ENCODE results near the gene LDLR.

The LDLR gene

DNA sequence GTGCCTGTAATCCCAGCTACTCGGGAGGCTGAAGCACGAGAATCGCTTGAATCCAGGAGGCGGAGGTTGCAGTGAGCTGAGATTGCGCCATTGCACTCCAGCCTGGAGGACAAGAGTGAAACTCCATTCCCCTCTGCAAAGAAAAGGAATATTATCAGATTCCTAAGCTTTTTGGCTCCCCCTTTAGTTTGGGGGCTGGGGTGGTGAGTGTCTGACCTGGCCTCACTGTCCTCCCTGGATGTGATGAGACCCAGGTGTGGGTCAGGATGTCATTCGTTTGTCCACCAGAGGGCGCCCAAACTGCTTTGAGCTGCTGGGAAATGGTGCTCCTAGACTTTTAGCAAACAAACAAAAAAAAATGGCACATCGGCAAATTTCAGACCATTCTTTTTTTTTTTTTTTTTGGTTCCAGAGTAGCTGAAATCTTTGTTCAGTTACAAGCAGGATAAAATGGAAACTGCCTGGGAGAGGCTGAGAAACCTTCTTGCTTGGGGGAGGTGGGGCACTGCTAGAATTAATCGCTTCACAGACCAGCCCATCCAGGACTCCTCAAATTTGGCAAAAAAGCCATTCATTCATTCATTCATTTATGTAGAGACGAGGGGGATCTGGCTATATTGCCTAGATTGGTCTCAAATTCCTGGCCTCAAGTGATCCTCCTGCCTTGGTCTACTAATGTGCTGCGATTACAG lies 36.9 kb downstream of the LDLR start:
- no peak overlapping the region for H3K4me3 ChIP-seq (ENCODE audit: control insufficient read depth, low read depth, low read length)
- DNase-seq (ENCODE audit: low read depth): peak; percentile 69
- TF ChIP-seq, protein P1, sequence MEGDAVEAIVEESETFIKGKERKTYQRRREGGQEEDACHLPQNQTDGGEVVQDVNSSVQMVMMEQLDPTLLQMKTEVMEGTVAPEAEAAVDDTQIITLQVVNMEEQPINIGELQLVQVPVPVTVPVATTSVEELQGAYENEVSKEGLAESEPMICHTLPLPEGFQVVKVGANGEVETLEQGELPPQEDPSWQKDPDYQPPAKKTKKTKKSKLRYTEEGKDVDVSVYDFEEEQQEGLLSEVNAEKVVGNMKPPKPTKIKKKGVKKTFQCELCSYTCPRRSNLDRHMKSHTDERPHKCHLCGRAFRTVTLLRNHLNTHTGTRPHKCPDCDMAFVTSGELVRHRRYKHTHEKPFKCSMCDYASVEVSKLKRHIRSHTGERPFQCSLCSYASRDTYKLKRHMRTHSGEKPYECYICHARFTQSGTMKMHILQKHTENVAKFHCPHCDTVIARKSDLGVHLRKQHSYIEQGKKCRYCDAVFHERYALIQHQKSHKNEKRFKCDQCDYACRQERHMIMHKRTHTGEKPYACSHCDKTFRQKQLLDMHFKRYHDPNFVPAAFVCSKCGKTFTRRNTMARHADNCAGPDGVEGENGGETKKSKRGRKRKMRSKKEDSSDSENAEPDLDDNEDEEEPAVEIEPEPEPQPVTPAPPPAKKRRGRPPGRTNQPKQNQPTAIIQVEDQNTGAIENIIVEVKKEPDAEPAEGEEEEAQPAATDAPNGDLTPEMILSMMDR (conservative IDR thresholded peaks at IDR 0.05; ENCODE audit: control insufficient read depth, insufficient read depth, low read depth, low read length): peak; percentile 72

DNA sequence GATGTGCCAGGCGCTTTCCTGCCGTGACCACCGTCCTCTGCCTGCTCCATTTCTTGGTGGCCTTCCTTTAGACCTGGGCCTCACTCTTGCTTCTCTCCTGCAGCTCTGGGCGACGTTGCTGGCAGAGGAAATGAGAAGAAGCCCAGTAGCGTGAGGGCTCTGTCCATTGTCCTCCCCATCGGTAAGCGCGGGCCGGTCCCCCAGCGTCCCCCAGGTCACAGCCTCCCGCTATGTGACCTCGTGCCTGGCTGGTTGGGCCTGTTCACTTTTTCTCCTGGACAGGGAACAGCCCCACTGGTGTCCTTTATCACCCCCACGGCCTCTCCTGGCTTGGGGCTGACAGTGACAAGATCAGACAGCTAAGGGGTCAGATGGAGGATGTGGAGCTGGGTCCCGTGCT lies 38.6 kb downstream of the LDLR start:
- DNase-seq (ENCODE audit: low read depth): no peak
- no peak overlapping the region for H3K4me3 ChIP-seq (ENCODE audit: control insufficient read depth, low read depth, low read length)
- TF ChIP-seq, protein P1 (conservative IDR thresholded peaks at IDR 0.05; ENCODE audit: control insufficient read depth, insufficient read depth, low read depth, low read length): no peak

DNA sequence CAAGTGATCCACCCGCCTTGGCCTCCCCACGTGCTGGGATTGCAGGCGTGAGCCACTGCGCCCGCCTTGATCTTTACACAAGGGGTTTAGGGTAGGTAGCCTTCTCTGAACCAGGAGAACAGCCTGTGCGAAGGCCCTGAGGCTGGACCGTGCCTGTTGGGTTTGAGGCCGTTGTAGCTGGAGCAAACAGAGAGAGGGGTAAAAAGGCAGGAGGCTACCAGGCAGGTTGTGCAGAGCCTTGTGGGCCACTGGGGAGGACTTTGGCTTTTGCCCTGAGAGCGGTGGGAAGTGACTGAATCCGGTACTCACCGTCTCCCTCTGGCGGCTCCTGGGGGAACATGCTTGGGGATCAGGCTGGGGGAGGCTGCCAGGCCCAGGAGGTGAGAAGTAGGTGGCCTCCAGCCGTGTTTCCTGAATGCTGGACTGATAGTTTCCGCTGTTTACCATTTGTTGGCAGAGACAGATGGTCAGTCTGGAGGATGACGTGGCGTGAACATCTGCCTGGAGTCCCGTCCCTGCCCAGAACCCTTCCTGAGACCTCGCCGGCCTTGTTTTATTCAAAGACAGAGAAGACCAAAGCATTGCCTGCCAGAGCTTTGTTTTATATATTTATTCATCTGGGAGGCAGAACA lies 41.7 kb downstream of the LDLR start:
- H3K4me3 ChIP-seq (ENCODE audit: control insufficient read depth, low read depth, low read length): no peak overlapping the region
- TF ChIP-seq, protein P1 (conservative IDR thresholded peaks at IDR 0.05; ENCODE audit: control insufficient read depth, insufficient read depth, low read depth, low read length): peak; percentile 89
- DNase-seq (ENCODE audit: low read depth): peak; percentile 90

DNA sequence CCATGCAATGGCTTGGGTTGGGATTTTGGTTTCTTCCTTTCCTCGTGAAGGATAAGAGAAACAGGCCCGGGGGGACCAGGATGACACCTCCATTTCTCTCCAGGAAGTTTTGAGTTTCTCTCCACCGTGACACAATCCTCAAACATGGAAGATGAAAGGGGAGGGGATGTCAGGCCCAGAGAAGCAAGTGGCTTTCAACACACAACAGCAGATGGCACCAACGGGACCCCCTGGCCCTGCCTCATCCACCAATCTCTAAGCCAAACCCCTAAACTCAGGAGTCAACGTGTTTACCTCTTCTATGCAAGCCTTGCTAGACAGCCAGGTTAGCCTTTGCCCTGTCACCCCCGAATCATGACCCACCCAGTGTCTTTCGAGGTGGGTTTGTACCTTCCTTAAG lies 42.2 kb downstream of the LDLR start:
- DNase-seq (ENCODE audit: low read depth): no peak
- no peak overlapping the region for H3K4me3 ChIP-seq (ENCODE audit: control insufficient read depth, low read depth, low read length)
- TF ChIP-seq, protein P1 (conservative IDR thresholded peaks at IDR 0.05; ENCODE audit: control insufficient read depth, insufficient read depth, low read depth, low read length): no peak

DNA sequence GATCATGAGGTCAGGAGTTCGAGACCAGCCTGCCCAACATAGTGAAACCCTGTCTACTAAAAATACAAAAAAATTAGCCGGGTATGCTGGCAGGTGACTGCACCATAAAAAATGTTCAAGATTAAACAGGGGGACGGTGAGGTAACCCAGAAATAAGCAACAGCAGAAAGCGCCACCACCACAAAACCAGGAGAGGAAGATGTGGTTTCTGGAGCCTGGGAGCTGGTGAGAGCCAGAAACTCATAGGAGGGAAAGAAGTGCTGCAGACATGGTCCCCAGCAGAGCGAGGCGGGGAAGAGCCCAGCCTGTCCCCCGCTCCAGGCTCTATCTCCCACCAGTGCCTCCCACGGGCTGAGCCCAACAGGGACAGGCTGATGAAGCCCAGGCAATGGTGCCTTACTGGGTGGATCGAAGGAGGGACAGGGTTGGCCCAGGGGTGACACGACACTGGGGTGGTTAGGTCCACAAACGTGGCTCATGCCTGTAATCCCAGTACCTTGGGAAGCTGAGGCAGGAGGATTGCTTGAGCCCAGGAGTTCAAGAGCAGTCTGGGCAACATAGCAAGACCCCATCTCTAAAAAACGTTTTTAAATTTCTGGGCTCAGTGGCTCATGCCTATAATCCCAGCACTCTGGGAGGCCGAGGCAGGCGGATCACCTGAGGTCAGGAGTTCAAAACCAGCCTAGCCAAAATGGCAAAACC lies 47.3 kb downstream of the LDLR start:
- TF ChIP-seq, protein P1 (conservative IDR thresholded peaks at IDR 0.05; ENCODE audit: control insufficient read depth, insufficient read depth, low read depth, low read length): no peak
- DNase-seq (ENCODE audit: low read depth): no peak
- H3K4me3 ChIP-seq (ENCODE audit: control insufficient read depth, low read depth, low read length): no peak overlapping the region

DNA sequence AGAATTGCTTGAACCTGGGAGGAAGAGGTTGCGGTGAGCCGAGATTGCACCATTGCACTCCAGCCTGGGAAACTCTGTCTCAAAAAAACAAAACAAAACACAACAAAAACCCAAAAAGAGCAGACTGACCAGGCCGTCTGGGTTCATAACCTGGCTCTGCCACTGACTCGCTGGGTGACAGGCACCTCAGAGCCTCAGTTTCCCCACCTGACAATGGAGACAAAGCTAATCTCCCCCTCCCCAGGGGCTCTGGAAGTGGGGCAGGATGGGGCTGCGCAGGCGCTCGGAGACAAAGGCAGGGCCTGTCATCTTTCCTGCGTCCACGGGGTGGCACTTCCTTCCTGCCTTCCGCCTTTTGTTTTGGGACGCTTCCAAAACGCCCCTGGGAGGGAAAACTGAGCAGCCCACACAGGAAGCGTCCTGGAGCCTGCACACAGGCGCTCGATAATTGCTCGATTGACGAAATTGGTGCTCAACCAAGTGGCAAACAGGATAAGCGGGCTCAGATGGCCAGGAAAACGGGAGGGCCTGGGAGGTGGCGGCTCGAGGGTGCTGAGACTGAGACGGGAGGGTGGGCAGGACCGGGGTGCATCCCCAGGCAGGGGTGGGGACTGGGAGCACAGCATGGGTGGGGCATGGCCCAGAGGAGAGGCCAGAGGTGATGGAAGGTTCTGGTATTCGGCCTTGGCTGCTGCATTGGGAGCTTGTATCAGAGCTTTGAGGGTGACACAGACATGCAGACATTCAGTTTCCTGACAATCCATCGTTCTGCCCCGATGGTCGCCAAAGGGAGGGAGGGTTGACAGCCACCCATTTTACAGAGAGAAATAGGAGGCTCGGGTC lies 48.5 kb downstream of the LDLR start:
- DNase-seq (ENCODE audit: low read depth): peak; percentile 92
- no peak overlapping the region for H3K4me3 ChIP-seq (ENCODE audit: control insufficient read depth, low read depth, low read length)
- TF ChIP-seq, protein P1 (conservative IDR thresholded peaks at IDR 0.05; ENCODE audit: control insufficient read depth, insufficient read depth, low read depth, low read length): peak; percentile 86
